AG04450 (cell line): Measurements from ENCODE around the gene APBB2. TPM values are rescaled to one million over a fixed set of nuclear protein-coding genes. Genes with fewer than 3 reads are reported as not detected.

Experiments
- CTCF ChIA-PET: fragments of 300-600, 350-600 bp; formaldehyde crosslinking; extraction: SDS; loops from one replicate; lab custom pipeline; 2022; ENCODE audit warnings: antibody characterized with exemption, inconsistent platforms; lab: Charles Lee
- POLR2A ChIA-PET: fragments of 350-600 bp; formaldehyde crosslinking; extraction: SDS; loops from one replicate; lab custom pipeline; 2021; ENCODE audit warnings: antibody characterized with exemption, inconsistent platforms; lab: Yijun Ruan, JAX
- DNase-seq: peaks from one replicate; pipeline ENCODE4 v3.0.0-alpha.2; 2011; ENCODE audit warnings: low read depth, low spot score
- H3K27ac ChIP-seq: one replicate; pipeline ENCODE4 v1.5.1; 2012; ENCODE audit warnings: low read depth, low read length, control low read depth
- H3K27me3 ChIP-seq: one replicate; pipeline ENCODE4 v1.6.0; 2012; ENCODE audit warnings: low read length; ENCODE audit not compliant: control insufficient read depth, insufficient read depth
- H3K4me3 ChIP-seq: 2 replicates; pipeline ENCODE4 v1.5.1; 2011; ENCODE audit warnings: mild to moderate bottlenecking, low read depth, low read length, control low read depth
- H3K9me3 ChIP-seq: 2 replicates; pipeline ENCODE4 v1.5.1; 2012; ENCODE audit warnings: low read length; ENCODE audit not compliant: control insufficient read depth, insufficient read depth
- polyA plus RNA-seq: library from polyadenylated mRNA; depleted of rRNA; stranded (reverse); fragments of >200 nt; gene quantifications from 2 replicates; pipeline ENCODE4 v1.2.3, GENCODE V29; 2011
- TF ChIP-seq, protein P1 (sequence below): IDR thresholded peaks from 2 replicates; pipeline ENCODE4 v1.5.1; 2011; ENCODE audit warnings: low read depth, low read length, control low read depth, inconsistent platforms

Gene APBB2
- polyA plus RNA-seq, 1 experiment = 52.7 TPM

DNA sequence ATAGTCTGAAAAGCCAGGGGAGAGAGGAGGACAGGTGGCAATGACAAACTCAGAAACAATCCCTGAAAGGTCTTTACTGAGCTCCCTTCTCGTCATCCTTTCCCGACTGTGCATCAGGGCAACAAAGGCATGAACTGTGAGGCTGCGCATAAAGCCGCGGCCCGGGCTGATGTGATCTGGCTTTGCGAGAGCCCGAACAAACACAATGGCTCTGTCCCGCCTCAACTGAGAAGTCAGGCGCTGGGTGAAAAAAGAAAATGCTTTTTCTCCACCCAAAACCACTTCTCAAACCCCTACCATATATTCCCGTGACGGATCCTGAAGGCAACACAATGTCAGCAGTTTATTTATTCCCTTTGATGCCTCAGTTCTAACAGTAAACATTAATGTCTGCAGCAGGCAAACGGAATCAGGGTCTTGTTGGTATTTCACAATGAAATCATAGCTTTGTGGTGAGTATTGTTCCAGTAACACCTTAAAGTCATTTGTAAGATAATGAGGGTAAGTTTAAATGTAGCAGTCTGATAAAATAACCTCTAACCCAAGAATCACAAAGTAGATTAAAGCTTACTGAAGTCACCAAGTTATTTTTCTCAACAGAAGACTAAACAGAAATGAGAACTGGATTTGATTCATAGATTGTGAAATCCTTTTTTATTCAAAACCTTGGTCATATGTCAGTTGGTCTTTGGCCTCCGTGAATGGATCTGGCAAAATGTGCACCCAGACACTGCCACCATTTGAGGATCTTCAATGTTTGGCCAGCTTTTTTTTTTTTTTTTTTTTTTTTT, 67.4 kb downstream of the APBB2 start:
- H3K27me3 ChIP-seq = no peaks in the 10 kb centered on the region
- no peak overlapping the region for H3K27ac ChIP-seq
- no peak overlapping the region for H3K4me3 ChIP-seq
- DNase-seq = no peak
- TF ChIP-seq, protein P1, sequence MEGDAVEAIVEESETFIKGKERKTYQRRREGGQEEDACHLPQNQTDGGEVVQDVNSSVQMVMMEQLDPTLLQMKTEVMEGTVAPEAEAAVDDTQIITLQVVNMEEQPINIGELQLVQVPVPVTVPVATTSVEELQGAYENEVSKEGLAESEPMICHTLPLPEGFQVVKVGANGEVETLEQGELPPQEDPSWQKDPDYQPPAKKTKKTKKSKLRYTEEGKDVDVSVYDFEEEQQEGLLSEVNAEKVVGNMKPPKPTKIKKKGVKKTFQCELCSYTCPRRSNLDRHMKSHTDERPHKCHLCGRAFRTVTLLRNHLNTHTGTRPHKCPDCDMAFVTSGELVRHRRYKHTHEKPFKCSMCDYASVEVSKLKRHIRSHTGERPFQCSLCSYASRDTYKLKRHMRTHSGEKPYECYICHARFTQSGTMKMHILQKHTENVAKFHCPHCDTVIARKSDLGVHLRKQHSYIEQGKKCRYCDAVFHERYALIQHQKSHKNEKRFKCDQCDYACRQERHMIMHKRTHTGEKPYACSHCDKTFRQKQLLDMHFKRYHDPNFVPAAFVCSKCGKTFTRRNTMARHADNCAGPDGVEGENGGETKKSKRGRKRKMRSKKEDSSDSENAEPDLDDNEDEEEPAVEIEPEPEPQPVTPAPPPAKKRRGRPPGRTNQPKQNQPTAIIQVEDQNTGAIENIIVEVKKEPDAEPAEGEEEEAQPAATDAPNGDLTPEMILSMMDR = no peak
- no peaks in the 10 kb centered on the region for H3K9me3 ChIP-seq
- ChIA-PET CTCF (interaction anchor here (0.9 to 2.6 kb wide), 3 partner anchors 9 to 222 kb away, joined by 3 to 8 read pairs (median 4); partner anchors contain the start of gene APBB2), POLR2A (interaction anchor here (0.6 to 1.2 kb wide), 3 partner anchors 30 to 58 kb away, joined by 3 read pairs; no protein-coding TSS in a partner anchor)

DNA sequence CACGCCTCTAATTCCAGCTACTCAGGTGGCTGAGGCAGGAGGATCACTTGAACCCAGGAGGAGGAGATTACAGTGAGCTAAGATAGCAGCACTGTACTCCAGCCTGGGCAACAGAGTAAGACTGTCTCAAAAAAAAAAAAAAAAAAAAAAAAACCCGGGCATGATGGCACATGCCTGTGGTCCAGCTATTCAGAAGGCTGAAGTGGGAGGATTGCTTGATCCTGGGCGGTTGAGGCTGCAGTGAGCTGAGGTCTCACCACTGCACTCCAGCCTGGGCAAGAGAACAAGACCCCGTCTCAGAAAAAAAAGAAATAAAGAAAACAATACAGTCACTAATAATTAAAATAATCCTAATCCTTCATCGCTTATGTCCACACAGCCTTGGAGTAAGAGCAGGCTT, 68.1 kb downstream of the APBB2 start:
- CTCF ChIA-PET = interaction anchor here (0.6 kb wide), 2 partner anchors 244 to 570 kb away, joined by 4 to 11 read pairs; no protein-coding TSS in a partner anchor
- POLR2A ChIA-PET = interaction anchor here (0.6 kb wide), 1 partner anchor 58 kb away, joined by 3 read pairs; no protein-coding TSS in a partner anchor
- TF ChIP-seq, protein P1 = no peak
- Histone ChIP-seq H3K4me3 (no peak overlapping the region), H3K27ac (peak overlapping the region; percentile 11), H3K27me3 (no peaks in the 10 kb centered on the region), H3K9me3 (no peaks in the 10 kb centered on the region)
- no peak for DNase-seq

DNA sequence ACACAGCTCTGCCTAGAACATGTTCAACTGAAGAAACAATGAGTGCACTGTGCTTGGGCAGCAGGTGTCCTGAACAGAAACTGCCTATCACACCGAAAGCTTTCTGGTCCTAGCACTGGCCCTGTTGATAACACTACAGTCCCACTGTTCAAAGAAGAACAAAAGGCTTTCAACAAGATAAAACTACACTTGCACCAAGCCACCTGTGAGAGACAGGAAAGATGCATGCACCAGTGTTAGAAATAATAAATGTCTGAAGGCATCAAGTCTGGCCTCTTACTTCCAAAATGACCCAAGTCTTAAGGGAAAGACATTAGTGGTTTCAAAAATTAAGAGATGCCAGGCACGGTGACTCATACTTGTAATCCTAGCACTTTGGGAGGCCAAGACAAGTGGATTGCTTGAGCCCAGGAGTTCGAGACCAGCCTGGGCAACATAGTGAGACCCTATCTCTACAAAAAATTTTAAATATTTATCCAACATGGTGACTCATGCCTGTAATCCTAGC, 68.7 kb downstream of the APBB2 start:
- Histone ChIP-seq H3K27me3 (no peaks in the 10 kb centered on the region), H3K27ac (no peak overlapping the region), H3K9me3 (no peaks in the 10 kb centered on the region), H3K4me3 (no peak overlapping the region)
- TF ChIP-seq, protein P1 = no peak
- DNase-seq = no peak
- ChIA-PET CTCF (interaction anchor here (0.6 kb wide), 2 partner anchors 243 to 570 kb away, joined by 4 to 11 read pairs; no protein-coding TSS in a partner anchor), POLR2A (no interaction called here)

DNA sequence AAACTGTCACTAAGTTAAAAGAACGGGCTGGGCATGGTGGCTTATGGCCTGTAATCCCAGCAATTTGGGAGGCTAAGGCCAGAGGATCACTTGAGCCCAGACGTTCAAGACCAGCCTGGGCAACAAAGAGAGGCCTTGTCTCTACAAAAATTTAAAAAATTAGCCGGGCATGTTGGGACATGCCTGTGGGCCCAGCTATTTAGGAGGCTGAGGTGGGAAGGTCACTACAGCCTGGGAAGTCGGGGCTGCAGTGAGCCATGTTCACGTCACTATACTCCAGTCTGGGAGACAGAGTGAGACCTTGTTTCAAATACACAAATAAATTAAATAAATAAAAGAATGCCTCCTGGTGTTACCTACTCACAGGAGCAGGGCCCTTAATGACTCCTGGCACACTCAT, 69.5 kb downstream of the APBB2 start:
- no peak for DNase-seq
- Histone ChIP-seq H3K27me3 (no peaks in the 10 kb centered on the region), H3K9me3 (no peaks in the 10 kb centered on the region), H3K27ac (peak overlapping the region; percentile 47), H3K4me3 (no peak overlapping the region)
- CTCF ChIA-PET = interaction anchor here (0.5 kb wide), 1 partner anchor 69 kb away, joined by 3 read pairs; the partner anchor contains the start of gene APBB2
- TF ChIP-seq, protein P1 = no peak
- POLR2A ChIA-PET = no interaction called here

DNA sequence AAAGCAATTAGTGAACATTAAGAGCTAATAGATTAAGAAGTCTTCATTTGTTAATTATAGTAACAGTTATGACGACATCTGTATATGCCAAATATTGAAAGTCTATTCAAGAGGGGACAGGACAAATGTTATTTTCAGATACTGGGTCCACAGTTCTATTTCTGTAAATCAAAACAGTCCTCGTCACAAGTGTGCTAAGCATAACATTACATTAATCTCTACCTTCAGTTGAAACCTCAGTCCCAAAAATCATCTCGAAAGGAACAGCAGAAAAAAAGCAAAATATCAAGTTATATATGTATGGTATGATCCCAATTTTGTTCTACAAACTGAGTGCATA, 70.3 kb downstream of the APBB2 start:
- Histone ChIP-seq H3K9me3 (no peaks in the 10 kb centered on the region), H3K27ac (peak overlapping the region; percentile 78), H3K27me3 (no peaks in the 10 kb centered on the region), H3K4me3 (no peak overlapping the region)
- TF ChIP-seq, protein P1 = no peak
- CTCF ChIA-PET = no interaction called here
- DNase-seq = no peak
- POLR2A ChIA-PET = interaction anchor here (1.5 to 1.7 kb wide), 2 partner anchors 70 to 73 kb away, joined by 3 to 7 read pairs; partner anchors contain the start of gene APBB2
